ENCODE measurements around the gene HECTD1. TPM values are rescaled to one million over a fixed set of nuclear protein-coding genes. Genes with fewer than 3 reads are reported as not detected.
"Not testable (repeated sequence)": the region's sequence is repeated elsewhere in the genome, so short reads cannot be mapped to it uniquely, and the experiment has no call there.

Gene HECTD1
- total RNA-seq, 1 donor from 2014 or later: 137 TPM

GRCh38 chr14:31092160-31092708, 115.4 kb downstream of the HECTD1 start:
- no peak for DNase-seq
- Histone ChIP-seq H3K27me3 (ENCODE audit: low read depth) (no peaks in the 10 kb centered on the region), H3K36me3 (peaks cover 4% of the 10 kb centered on the region), H3K4me1 (peaks cover 25% of the 10 kb centered on the region), H3K27ac (replicated peaks) (no peak overlapping the region), H3K9me3 (replicated peaks) (no peaks in the 10 kb centered on the region), H3K4me3 (no peak overlapping the region)
- intact Hi-C loops (cut with micrococcal nuclease): no loop called here
- TF ChIP-seq, protein P1, sequence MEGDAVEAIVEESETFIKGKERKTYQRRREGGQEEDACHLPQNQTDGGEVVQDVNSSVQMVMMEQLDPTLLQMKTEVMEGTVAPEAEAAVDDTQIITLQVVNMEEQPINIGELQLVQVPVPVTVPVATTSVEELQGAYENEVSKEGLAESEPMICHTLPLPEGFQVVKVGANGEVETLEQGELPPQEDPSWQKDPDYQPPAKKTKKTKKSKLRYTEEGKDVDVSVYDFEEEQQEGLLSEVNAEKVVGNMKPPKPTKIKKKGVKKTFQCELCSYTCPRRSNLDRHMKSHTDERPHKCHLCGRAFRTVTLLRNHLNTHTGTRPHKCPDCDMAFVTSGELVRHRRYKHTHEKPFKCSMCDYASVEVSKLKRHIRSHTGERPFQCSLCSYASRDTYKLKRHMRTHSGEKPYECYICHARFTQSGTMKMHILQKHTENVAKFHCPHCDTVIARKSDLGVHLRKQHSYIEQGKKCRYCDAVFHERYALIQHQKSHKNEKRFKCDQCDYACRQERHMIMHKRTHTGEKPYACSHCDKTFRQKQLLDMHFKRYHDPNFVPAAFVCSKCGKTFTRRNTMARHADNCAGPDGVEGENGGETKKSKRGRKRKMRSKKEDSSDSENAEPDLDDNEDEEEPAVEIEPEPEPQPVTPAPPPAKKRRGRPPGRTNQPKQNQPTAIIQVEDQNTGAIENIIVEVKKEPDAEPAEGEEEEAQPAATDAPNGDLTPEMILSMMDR (IDR thresholded peaks at IDR 0.05; ENCODE audit: borderline replicate concordance): no peak

DNA sequence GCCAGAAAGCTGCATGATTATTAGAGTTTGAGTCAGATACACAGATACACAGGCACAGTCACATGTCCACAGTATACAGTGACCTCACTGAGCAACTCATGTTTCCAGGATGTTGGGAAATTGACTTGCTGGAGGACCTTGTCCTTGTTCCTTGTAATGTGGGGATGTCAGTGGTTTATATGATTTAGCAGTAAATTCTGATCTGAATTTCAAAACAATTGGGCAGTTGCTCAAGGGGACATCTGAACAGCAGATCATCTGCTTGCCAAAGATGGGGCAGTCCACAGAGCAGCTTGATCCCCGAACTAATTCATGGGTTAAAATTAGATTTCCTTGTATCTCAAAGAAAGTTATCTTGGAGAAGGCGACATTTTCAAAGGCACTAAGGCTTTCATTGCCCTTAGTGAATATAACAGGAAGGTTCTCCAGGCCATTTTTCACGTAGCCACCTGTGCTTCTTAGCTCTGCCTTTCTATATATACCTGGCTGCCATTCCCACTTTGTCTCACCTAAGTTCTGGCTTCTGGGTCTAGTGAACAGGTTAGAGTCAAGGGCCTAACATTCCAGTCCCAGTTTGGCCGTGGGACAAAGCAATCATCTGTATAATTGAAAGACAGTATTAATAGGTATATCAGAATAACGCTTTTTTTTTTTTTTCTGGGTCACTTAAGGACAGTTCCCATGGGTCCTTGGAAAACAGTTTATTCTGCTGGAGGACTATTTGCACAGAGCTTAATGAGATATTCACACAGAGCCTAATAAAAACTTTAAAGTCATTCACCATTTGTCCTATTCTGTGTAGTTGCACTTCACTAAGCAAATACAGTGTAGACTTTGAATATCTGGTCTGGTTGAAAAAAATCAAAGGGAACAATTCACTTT, 116.5 kb downstream of the HECTD1 start:
- Histone ChIP-seq H3K4me3 (no peak overlapping the region), H3K9me3 (replicated peaks) (no peaks in the 10 kb centered on the region), H3K4me1 (peaks cover 25% of the 10 kb centered on the region), H3K27me3 (ENCODE audit: low read depth) (no peaks in the 10 kb centered on the region), H3K36me3 (no peaks in the 10 kb centered on the region), H3K27ac (replicated peaks) (peak overlapping the region; percentile 67)
- DNase-seq: no peak
- TF ChIP-seq, protein P1 (IDR thresholded peaks at IDR 0.05; ENCODE audit: borderline replicate concordance): no peak
- intact Hi-C loops (cut with micrococcal nuclease): no loop called here

- intact Hi-C loops (cut with micrococcal nuclease); H3K27ac ChIP-seq (replicated peaks); H3K4me3 ChIP-seq; H3K9me3 ChIP-seq (replicated peaks); DNase-seq; H3K27me3 ChIP-seq (ENCODE audit: low read depth); H3K36me3 ChIP-seq: not testable (repeated sequence)
- peaks cover 13% of the 10 kb centered on the region for H3K4me1 ChIP-seq
Measured at GRCh38 chr14:31086466-31086865, 121.1 kb downstream of the HECTD1 start.

DNA sequence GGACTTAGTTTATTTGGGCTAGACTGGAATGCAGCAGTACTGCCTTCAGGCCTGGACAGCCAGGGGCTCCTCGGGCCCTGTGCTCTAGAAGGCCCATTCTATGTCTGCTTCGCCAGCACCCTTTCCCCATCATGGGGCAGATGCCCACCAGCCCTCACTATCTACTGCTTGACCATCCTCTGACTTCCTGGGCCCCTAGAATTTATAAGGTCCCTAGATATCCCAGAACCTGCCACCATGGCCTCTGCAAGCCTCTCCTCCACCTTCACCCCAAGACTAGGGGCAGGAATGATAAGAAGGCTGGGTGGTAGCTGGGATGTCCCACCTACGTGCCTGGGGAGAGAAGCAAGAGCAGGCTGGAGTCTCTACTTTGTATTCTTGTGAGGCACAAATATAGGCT, 122.6 kb downstream of the HECTD1 start:
- no peak for DNase-seq
- no peak overlapping the region for H3K27ac ChIP-seq (replicated peaks)
- H3K27me3 ChIP-seq (ENCODE audit: low read depth): no peaks in the 10 kb centered on the region
- TF ChIP-seq, protein P1 (IDR thresholded peaks at IDR 0.05; ENCODE audit: borderline replicate concordance): no peak
- no peak overlapping the region for H3K4me3 ChIP-seq
- no peaks in the 10 kb centered on the region for H3K9me3 ChIP-seq (replicated peaks)
- intact Hi-C loops (cut with micrococcal nuclease): no loop called here
- H3K36me3 ChIP-seq: peaks cover 15% of the 10 kb centered on the region
- no peaks in the 10 kb centered on the region for H3K4me1 ChIP-seq

DNA sequence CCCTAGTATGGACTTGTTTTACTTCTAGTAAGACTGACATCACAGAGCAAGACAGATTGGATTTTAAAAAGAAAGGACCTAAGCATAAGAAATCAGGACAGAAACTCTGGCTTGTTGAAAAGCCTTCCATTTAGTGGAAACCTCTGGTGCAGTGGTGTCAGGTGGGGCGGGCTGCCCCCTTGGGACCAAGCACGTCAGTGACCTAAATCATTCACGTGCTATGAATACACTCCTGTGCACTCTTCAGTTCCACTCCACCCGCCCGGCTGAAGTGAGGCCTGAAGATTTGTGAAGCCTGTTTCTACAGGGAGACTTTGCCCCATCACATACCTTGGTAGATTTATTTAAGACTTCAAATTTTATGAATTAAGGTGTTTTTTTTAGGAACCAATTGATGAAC, 123.2 kb downstream of the HECTD1 start:
- Histone ChIP-seq H3K27ac (replicated peaks) (no peak overlapping the region), H3K36me3 (peaks cover 15% of the 10 kb centered on the region), H3K4me1 (no peaks in the 10 kb centered on the region), H3K27me3 (ENCODE audit: low read depth) (no peaks in the 10 kb centered on the region), H3K9me3 (replicated peaks) (no peaks in the 10 kb centered on the region), H3K4me3 (no peak overlapping the region)
- no peak for DNase-seq
- TF ChIP-seq, protein P1 (IDR thresholded peaks at IDR 0.05; ENCODE audit: borderline replicate concordance): no peak
- intact Hi-C loops (cut with micrococcal nuclease): loop anchor here (5.0 kb wide), 1 partner anchor 102 kb away; no protein-coding TSS in a partner anchor

DNA sequence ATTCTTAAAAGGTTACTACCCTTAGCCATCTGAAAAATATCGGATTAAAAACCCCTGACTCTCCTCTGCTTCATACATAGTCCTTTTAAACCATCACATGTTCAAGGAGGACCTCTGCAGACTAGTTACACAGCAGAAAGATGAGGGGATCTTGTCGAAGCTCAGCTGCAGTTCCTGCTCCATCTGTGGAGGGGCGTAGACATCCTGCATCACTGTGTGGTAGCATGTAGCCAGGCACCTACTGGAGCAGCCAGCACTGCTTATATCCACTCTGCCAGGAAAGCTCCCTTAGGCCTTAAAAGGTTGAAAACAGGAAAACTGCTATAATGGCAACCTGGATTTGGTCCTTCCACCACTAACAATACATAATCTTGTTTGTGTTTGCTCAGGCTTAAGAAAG, 123.8 kb downstream of the HECTD1 start:
- H3K27ac ChIP-seq (replicated peaks): no peak overlapping the region
- no peak overlapping the region for H3K4me3 ChIP-seq
- no peak for DNase-seq
- H3K9me3 ChIP-seq (replicated peaks): no peaks in the 10 kb centered on the region
- TF ChIP-seq, protein P1 (IDR thresholded peaks at IDR 0.05; ENCODE audit: borderline replicate concordance): no peak
- intact Hi-C loops (cut with micrococcal nuclease): loop anchor here (5.0 kb wide), 1 partner anchor 101 kb away; no protein-coding TSS in a partner anchor
- no peaks in the 10 kb centered on the region for H3K27me3 ChIP-seq (ENCODE audit: low read depth)
- peaks cover 4% of the 10 kb centered on the region for H3K4me1 ChIP-seq
- H3K36me3 ChIP-seq: peaks cover 15% of the 10 kb centered on the region
